ENCODE measurements around the gene PRDM16.

- TF ChIP-seq CTCF (conservative IDR thresholded peaks at IDR 0.05; ENCODE audit: low read length) (no peak), EZH2phosphoT487 (IDR thresholded peaks at IDR 0.05; ENCODE audit: borderline replicate concordance) (no peak)
Observed at GRCh38 chr1:3433076-3433475, 364.1 kb downstream of the PRDM16 start.
